Ovary (tissue), 3 donors: ENCODE measurements around the gene DPF3.

Experiments used
- CTCF ChIP-seq, 3 donors: fragments of 450-650 bp in 2 of 3; fragments of 200-600 bp in 1 of 3; IDR thresholded peaks; one replicate each; pipeline versions ENCODE4 v1.5.1 to v1.8.0; 2016 to 2022; ENCODE audit warnings: antibody characterized with exemption in 3 of 3, mild to moderate bottlenecking in 1 of 3
- EP300 ChIP-seq: sonication (generic); formaldehyde crosslinking; IDR thresholded peaks from one replicate; pipeline ENCODE4 v1.6.1; 2017; ENCODE audit warnings: antibody characterized with exemption
- POLR2A ChIP-seq: fragments of 450-650 bp; IDR thresholded peaks from one replicate; pipeline ENCODE4 v1.6.1; 2017; ENCODE audit warnings: antibody characterized with exemption, mild to moderate bottlenecking, moderate library complexity
- donor health status: DM: no; HTN: no; CAD: no.

DNA sequence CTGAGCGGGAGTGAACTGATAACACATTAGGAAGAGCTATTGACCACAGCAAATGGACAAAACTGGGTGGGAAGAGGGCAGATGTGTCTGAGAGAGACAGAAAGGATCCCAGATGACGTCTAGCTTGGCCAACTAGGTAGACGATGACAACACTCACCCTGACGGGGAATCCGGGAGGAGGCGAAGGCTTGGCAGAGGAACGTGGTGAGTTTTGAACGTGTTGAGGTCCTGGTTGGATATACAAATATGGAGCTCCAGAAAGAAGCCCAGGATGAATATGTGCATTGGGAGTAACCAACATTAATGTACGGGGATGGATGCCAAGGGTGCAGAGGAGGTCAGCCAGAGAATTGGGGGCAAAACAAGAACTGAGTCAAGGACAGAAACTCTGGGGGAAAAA, 60.7 kb downstream of the DPF3 start:
- TF ChIP-seq CTCF (IDR thresholded peaks at IDR 0.05) (no peak), POLR2A (no peak), EP300 (no peak)
